Stimulated activated CD8-positive, alpha-beta memory T cell treated with anti-CD3 and anti-CD28 coated beads, Interleukin-7, amount 100 ng/mL, for 4 hours (primary cell): Measurements from ENCODE around the gene DIAPH3.
"Not testable (repeated sequence)": the region's sequence is repeated elsewhere in the genome, so short reads cannot be mapped to it uniquely, and the experiment has no call there.

Source experiments
- DNase-seq, 2 donors: peaks; one replicate each; pipeline ENCODE4 v3.0.0-alpha.2; 2020; ENCODE audit warnings: low read depth in 2 of 2

DIAPH3 gene, protein sequence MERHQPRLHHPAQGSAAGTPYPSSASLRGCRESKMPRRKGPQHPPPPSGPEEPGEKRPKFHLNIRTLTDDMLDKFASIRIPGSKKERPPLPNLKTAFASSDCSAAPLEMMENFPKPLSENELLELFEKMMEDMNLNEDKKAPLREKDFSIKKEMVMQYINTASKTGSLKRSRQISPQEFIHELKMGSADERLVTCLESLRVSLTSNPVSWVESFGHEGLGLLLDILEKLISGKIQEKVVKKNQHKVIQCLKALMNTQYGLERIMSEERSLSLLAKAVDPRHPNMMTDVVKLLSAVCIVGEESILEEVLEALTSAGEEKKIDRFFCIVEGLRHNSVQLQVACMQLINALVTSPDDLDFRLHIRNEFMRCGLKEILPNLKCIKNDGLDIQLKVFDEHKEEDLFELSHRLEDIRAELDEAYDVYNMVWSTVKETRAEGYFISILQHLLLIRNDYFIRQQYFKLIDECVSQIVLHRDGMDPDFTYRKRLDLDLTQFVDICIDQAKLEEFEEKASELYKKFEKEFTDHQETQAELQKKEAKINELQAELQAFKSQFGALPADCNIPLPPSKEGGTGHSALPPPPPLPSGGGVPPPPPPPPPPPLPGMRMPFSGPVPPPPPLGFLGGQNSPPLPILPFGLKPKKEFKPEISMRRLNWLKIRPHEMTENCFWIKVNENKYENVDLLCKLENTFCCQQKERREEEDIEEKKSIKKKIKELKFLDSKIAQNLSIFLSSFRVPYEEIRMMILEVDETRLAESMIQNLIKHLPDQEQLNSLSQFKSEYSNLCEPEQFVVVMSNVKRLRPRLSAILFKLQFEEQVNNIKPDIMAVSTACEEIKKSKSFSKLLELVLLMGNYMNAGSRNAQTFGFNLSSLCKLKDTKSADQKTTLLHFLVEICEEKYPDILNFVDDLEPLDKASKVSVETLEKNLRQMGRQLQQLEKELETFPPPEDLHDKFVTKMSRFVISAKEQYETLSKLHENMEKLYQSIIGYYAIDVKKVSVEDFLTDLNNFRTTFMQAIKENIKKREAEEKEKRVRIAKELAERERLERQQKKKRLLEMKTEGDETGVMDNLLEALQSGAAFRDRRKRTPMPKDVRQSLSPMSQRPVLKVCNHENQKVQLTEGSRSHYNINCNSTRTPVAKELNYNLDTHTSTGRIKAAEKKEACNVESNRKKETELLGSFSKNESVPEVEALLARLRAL

GRCh38 chr13:60163478-60164233, at the start of gene DIAPH3:
TSS of gene DIAPH3 (minus strand) at chr13:60163928. CDS start at chr13:60163766, 162 bp downstream.
- DNase-seq, result peak; percentile 83 to 87

DNA sequence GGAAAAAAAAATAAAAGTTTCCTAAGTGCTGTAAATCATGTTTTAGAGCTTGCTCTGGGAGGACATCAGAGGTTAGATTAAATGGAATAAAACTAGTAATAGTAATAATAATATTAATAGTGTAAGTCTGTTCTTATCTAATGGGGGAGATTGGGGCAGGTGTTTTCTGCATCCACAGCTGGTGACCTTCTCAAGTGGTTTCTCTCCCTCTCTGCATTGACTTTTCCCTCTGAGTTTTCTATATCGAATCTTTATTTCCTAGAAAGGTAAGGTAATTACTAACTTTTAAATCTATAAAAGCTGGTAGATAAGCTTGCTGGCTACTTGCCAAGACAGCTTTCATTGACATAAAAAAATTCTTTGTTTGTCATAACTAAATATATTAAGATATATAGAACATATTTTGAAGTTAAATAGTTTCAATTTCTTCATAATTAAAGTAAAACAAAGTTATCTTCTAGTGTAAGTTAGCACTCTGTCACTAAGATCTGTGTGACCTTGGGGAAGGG, 49.6 kb upstream of the DIAPH3 start:
- DNase-seq, result no peak

DNA sequence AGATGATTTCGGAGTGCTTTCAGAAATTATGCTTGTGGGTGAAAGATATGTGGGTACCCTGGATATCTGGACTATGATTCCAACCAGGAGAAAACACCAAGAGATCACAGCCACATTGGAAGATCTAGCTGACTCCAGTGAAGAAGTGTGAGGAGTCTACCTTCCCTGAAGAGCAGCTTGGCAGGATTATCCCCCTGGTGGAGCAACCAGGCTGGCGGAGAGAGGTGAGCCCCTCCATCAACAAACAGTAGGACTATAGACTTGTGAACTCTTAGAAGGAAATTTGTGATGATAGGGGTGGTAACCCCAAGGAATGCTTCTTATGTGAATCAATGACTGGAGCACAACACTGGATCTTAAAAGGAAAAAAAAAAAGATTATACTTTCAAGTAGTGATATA, 47.8 kb upstream of the DIAPH3 start:
- DNase-seq, result no peak

GRCh38 chr13:60210510-60211330, 47.0 kb upstream of the DIAPH3 start:
- DNase-seq, result no peak

GRCh38 chr13:60205499-60205898, 41.8 kb upstream of the DIAPH3 start:
- DNase-seq, result not testable (repeated sequence)

- DNase-seq, result no peak
These were observed 37.6 kb upstream of the DIAPH3 start for GRCh38 chr13:60201286-60201685.

DNA sequence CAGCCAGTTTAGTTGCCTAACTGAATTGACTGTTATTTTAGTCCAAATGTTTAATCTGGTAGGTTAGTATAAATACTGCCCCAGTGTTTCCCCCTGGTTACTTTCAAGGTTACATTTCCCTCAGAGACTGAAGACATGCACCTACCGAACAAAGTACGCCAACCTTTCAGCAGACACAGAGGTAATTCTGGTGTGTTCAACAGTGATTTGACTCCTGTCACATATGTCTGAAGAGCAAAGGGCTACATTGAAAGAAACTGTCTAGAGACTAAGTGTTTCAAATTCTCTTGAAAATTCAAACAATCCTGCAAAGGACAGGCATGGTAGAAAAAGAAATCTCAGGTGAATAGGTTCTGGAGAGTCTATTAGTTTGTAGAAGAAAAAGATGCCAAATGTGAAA, 32.2 kb upstream of the DIAPH3 start:
- not testable (repeated sequence) for DNase-seq

DNA sequence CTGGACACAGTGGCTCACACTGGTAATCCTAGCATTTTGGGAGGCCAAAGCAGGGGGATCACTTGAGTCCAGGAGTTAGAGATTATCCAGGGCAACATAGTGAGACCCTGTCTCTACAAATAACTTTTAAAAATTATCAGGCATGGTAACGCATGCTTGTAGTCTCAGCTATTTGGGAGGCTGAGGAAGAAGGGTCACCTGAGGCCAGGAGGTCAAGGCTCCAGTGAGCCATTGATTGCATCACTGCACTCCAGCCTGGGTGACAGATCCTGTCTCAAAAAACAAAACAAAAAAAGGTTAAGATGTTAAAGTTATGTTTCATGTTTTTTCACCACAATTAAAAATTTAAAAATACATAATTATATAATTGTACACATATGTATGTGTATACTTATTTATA, 19.2 kb upstream of the DIAPH3 start:
- DNase-seq, result no peak

DNA sequence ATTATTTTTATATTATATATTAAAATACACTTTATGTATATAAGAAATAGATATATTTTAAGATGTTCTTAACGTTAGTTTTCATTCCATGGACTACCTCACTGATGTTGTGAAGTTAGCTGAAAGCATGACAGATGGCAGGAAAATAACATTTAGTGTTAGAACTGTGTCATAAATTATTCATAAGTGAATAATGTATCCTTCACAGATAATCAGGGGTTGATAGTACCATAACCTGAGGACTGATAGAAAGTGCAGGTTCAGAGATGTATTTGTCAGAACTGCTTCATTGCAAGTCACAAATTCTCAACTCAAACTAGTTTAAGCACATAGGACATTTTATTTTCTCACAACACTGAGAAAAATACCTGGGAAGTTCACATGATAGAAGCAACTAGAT, 14.6 kb upstream of the DIAPH3 start:
- DNase-seq, result no peak

- no peak for DNase-seq
These were observed 11.8 kb upstream of the DIAPH3 start for GRCh38 chr13:60175571-60175970.

- DNase-seq, result no peak
These were observed 10.4 kb upstream of the DIAPH3 start for GRCh38 chr13:60174113-60174512.

DNA sequence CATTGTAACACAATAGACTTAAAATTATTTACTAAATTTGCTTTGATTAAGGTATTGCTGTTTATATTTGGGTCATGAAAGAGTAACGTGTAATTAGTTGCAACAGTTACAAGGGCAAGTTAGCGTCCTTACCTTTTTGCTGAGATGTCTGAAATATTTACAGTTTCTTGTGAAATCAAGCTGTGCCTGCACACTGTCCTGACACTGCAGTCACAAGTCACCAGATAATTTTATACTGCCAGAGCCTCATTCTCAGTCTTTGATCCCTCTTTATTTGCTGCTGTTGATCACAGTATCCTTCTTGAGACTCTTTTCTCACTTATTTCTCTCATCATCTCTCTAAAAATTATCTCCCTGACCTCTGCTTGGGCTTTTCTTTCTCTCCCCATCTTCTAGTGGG, 8.4 kb upstream of the DIAPH3 start:
- no peak for DNase-seq

DNA sequence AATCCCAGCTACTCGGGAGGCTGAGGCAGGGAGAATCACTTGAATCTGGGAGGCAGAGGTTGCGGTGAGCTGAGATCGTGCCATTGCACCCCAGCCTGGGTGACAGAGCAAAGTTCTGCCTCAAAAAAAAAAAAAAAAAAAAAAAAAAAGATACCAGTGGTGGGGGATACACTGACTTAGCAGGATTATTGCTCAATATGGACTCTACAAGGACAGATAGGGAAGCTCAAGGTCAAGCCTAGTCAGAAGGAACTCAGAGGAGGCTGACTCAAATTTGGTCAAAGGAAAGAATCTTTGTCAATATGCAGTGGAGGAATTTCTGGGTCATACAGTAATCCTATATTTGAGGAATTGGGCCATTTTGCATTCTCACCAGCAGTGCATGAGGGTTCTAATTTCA, 6.7 kb upstream of the DIAPH3 start:
- DNase-seq, result no peak

DNA sequence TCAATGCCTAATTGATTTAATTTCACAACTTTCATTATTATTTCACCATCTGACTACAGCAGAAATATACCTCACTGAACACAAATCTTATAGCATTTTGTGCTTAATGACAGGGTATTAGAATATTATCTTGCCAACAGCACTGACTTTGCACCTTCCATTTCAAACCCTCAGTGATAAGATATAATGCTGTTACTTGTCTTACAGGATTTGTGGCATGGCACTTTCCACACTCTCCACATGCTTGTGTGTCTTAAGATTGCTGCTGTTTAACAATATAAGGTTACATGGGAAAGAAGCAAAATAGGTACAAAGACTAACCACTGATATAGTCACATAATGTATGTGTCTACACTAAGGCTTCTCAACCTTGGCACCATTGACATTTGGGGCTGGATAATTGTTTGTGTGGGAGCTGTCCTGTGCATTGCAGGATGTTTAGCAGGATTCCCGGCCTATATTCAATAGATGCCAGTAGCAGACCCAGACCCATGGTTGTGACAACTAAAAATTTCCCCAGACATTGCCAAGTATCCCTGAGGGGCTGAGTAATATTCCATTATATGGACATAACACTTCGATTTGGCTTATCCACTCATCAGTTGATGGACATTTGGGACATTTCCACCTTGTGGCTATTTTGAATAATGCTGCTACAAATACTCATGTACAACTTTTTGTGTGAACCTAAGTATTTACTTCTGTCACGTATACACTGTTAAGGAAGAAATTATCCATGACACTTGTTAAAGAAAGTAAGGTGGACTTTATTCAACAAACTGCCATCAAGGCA, 5.7 kb upstream of the DIAPH3 start:
- DNase-seq, result no peak

DNA sequence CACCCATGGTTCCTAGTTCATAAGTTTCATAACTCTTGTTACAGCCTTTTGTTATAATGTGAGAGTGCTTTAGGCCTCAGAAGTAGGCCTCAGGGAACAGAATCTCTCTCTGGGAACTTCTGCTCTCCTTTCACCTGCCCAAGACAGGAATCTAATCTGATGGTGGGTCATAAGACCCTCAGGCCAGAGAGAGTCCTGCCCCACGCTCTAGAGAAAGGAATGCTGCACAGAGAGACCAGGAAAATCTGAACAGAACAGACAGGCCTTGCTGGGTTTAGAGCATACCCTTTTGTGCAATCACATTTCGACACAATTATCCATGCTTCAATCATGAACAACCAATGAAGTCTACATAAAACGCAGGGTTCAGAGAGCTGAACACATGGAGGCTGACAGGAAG, 3.4 kb upstream of the DIAPH3 start:
- no peak for DNase-seq

GRCh38 chr13:60165391-60166099, 1.8 kb upstream of the DIAPH3 start:
- DNase-seq, result no peak

- DNase-seq, result no peak
These were observed 634 bp upstream of the DIAPH3 start for GRCh38 chr13:60164234-60164889.

DNA sequence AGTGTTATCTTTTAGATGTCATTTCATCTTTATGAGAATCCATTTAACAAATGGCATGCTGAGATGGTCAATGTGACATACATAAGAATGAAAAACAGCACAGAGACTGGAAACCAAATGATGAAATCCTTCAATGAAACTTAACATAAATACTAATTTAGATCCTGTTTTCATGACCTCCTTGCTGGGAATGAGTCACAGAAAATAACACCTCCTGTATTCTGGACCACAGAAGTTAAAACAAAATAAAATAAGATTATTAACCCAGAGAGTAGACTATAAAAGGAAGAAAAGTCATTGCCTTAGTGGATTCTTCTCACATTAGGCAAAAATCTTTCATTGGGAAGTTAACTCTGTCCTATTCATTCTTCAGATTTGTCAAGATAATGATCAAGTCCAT, 1.6 kb downstream of the DIAPH3 start:
- no peak for DNase-seq
